ENCODE data around the gene NRG3. TPM values are rescaled to one million over a fixed set of nuclear protein-coding genes. Genes with fewer than 3 reads are reported as not detected.

NRG3 gene
- total and polyA plus RNA-seq, 5 donors from 2014 or later, result not detected

DNA sequence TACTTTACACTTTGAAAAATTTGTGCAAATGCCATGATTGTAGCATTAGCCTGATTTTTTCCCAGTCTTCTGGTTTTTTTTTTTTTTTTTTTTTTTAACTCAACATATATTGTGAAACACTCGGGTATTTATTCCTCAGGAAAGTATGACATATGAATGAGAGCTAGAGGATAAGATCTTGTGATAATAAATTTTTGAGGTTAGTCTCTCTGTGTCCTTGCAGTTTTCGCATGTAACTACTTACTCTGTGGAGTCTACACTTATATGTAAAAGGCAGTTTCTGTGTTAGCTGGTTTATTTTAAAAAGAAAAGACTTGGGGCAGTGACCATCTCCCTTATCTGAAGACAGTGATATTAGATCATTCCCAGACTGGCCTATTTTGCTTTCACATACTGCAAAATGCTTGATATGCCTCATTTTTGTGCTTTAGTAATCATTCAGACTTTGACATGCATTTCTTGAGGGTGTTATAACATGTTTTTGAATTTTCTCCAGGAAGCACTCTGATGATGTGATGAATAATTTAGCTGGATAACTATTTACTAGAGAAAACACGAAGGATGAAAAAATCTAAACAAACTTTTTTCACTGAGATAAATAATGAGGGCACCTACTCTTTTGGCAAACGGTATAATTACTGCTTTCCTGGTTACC lies 371.0 kb downstream of the NRG3 start:
- Mint-ChIP-seq H3K4me3 (no peak overlapping the region), H3K27me3 (no peaks in the 10 kb centered on the region), H3K36me3 (no peaks in the 10 kb centered on the region), H3K9me3 (peaks cover 0 to 18% (median 4%) of the 10 kb centered on the region in 7 donors), H3K4me1 (no peaks in the 10 kb centered on the region), H3K27ac (peak overlapping the region in 1 of 3 donors; percentile 35)
- H3K9me3 ChIP-seq (ENCODE audit: control insufficient read depth in 2 of 2, low read length in 2 of 2), result peaks cover 0 to 5% of the 10 kb centered on the region in 2 experiments
- ATAC-seq (ENCODE audit: low read depth in 2 of 2), result no peak
- H3K4me1 ChIP-seq (ENCODE audit: control insufficient read depth, insufficient read depth, low read length, poor library complexity, severe bottlenecking), result no peaks in the 10 kb centered on the region
- H3K27me3 ChIP-seq (ENCODE audit: control insufficient read depth, insufficient read depth, low read length), result no peaks in the 10 kb centered on the region
- H3K27ac ChIP-seq (ENCODE audit: insufficient read depth, low read length, poor library complexity, severe bottlenecking), result no peak overlapping the region
- H3K4me3 ChIP-seq (ENCODE audit: low read depth, low read length), result no peak overlapping the region
- DNase-seq, result no peak
- no peaks in the 10 kb centered on the region for H3K36me3 ChIP-seq (ENCODE audit: control insufficient read depth, insufficient read depth, low read length)

DNA sequence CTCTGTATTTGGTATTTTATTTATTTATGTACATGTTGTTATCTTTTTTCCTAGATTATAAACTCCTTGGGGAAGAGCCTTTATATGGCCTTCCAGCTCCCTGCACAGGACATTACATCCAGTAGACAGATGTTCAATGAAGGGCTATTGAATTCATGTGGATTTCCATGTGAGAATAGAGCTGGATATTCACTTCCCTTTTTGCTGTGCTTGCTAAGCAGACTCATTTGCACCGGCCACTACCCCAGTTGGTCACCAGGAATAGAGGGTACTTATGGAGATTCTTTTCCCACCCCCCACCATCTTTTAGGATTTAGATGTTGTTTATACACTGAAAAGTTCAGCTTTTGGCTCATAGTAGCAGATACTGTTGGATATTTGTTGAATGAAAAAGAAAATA lies 374.1 kb downstream of the NRG3 start:
- ATAC-seq (ENCODE audit: low read depth in 2 of 2) (no peak), DNase-seq (no peak)
- no peak overlapping the region for H3K4me3 Mint-ChIP-seq
- Histone ChIP-seq H3K9me3 (ENCODE audit: control insufficient read depth in 2 of 2, low read length in 2 of 2) (peaks cover 0 to 6% of the 10 kb centered on the region in 2 experiments), H3K27ac (ENCODE audit: insufficient read depth, low read length, poor library complexity, severe bottlenecking) (no peak overlapping the region), H3K4me3 (ENCODE audit: low read depth, low read length) (no peak overlapping the region), H3K36me3 (ENCODE audit: control insufficient read depth, insufficient read depth, low read length) (no peaks in the 10 kb centered on the region), H3K4me1 (ENCODE audit: control insufficient read depth, insufficient read depth, low read length, poor library complexity, severe bottlenecking) (no peaks in the 10 kb centered on the region), H3K27me3 (ENCODE audit: control insufficient read depth, insufficient read depth, low read length) (no peaks in the 10 kb centered on the region)
- H3K27me3 Mint-ChIP-seq, result no peaks in the 10 kb centered on the region
- no peaks in the 10 kb centered on the region for H3K36me3 Mint-ChIP-seq
- H3K4me1 Mint-ChIP-seq, result no peaks in the 10 kb centered on the region
- no peak overlapping the region for H3K27ac Mint-ChIP-seq
- H3K9me3 Mint-ChIP-seq, result peaks cover 0 to 15% (median 10%) of the 10 kb centered on the region in 7 donors

DNA sequence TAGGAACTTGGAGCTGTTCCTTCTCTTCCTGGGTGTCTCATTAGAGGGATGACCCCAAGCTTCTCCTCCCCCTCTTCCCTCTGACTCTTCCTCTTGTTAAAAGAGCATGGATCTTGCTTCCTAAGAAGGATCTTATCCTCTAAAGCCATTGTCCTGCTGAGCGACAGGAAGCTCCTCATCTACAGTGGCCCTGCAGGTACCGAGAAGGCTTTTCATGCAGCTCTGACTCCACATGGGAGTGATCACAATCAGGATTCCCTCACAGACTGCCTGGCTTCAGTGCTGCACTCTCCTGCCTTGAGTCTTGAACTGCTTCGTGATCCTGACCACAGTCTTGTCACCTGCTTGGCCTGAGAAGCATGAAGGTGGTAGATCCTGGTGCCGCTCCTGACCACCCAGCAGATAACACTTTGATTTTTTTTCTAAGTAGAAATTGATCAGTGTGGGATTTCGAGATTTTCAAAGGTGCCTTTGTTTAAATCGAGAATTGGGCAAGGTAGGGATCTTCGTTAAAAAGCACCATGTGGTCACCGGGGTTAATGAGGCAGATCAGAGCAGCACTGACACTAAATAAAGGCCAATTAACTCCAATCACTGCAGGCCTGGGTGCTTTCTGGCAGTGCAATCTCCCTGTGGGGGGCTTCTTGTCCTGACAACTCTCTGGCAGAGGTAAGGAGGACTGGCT lies 376.4 kb downstream of the NRG3 start:
- DNase-seq (no peak), ATAC-seq (ENCODE audit: low read depth in 2 of 2) (no peak)
- Mint-ChIP-seq H3K27me3 (no peaks in the 10 kb centered on the region), H3K27ac (no peak overlapping the region), H3K4me1 (no peaks in the 10 kb centered on the region), H3K4me3 (no peak overlapping the region), H3K9me3 (peaks cover 2 to 22% (median 10%) of the 10 kb centered on the region in 7 donors), H3K36me3 (no peaks in the 10 kb centered on the region)
- peaks cover 0 to 6% of the 10 kb centered on the region in 2 experiments for H3K9me3 ChIP-seq (ENCODE audit: control insufficient read depth in 2 of 2, low read length in 2 of 2)
- H3K27me3 ChIP-seq (ENCODE audit: control insufficient read depth, insufficient read depth, low read length), result no peaks in the 10 kb centered on the region
- H3K27ac ChIP-seq (ENCODE audit: insufficient read depth, low read length, poor library complexity, severe bottlenecking), result no peak overlapping the region
- no peaks in the 10 kb centered on the region for H3K4me1 ChIP-seq (ENCODE audit: control insufficient read depth, insufficient read depth, low read length, poor library complexity, severe bottlenecking)
- H3K4me3 ChIP-seq (ENCODE audit: low read depth, low read length), result no peak overlapping the region
- H3K36me3 ChIP-seq (ENCODE audit: control insufficient read depth, insufficient read depth, low read length), result no peaks in the 10 kb centered on the region

DNA sequence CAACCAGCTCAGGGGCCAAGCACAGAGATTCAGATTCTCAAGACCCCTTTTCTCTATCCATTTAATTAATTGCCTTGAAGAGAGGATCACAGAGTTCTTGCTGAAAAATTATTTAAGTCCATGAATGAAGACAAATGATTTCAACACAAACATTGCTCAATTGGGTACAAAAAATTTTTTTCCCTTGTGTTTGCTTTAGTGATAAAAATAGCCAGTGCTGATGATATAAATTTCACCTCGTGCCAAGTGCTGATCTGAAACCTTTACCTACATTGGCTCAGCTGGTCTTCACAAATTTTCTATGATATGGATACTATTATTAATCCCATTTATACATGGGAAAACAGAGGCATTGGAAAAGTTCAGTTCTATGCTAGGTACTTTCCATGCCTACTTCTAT lies 377.1 kb downstream of the NRG3 start:
- DNase-seq, result no peak
- Mint-ChIP-seq H3K36me3 (no peaks in the 10 kb centered on the region), H3K27ac (no peak overlapping the region), H3K4me1 (no peaks in the 10 kb centered on the region), H3K27me3 (no peaks in the 10 kb centered on the region), H3K9me3 (peaks cover 2 to 21% (median 10%) of the 10 kb centered on the region in 7 donors), H3K4me3 (no peak overlapping the region)
- no peaks in the 10 kb centered on the region for H3K27me3 ChIP-seq (ENCODE audit: control insufficient read depth, insufficient read depth, low read length)
- H3K9me3 ChIP-seq (ENCODE audit: control insufficient read depth in 2 of 2, low read length in 2 of 2), result peaks cover 0 to 6% of the 10 kb centered on the region in 2 experiments
- H3K4me1 ChIP-seq (ENCODE audit: control insufficient read depth, insufficient read depth, low read length, poor library complexity, severe bottlenecking), result no peaks in the 10 kb centered on the region
- no peaks in the 10 kb centered on the region for H3K36me3 ChIP-seq (ENCODE audit: control insufficient read depth, insufficient read depth, low read length)
- ATAC-seq (ENCODE audit: low read depth in 2 of 2), result no peak
- no peak overlapping the region for H3K4me3 ChIP-seq (ENCODE audit: low read depth, low read length)
- H3K27ac ChIP-seq (ENCODE audit: insufficient read depth, low read length, poor library complexity, severe bottlenecking), result no peak overlapping the region

DNA sequence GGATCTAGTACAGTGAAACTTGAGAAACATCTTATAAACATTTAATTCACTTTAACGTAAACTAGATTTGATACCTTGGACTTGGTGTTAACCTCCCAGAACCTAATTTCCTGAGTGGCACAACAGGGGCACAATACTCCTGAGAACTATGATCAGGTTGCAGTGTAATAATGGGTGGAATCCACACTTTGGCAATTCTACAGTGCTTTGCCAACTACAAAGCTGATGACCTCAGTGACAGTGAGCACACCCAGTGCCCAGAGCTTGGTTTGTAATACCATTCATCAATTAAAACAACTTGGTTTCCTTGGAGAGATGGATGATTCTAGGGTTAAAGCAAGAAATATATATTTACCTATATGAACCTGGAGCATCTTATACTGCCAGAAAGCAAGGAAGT lies 379.2 kb downstream of the NRG3 start:
- H3K36me3 ChIP-seq (ENCODE audit: control insufficient read depth, insufficient read depth, low read length), result no peaks in the 10 kb centered on the region
- peaks cover 0 to 6% of the 10 kb centered on the region in 2 experiments for H3K9me3 ChIP-seq (ENCODE audit: control insufficient read depth in 2 of 2, low read length in 2 of 2)
- Mint-ChIP-seq H3K9me3 (peaks cover 2 to 21% (median 10%) of the 10 kb centered on the region in 7 donors), H3K36me3 (no peaks in the 10 kb centered on the region), H3K27ac (no peak overlapping the region), H3K27me3 (no peaks in the 10 kb centered on the region), H3K4me3 (no peak overlapping the region), H3K4me1 (no peaks in the 10 kb centered on the region)
- no peaks in the 10 kb centered on the region for H3K27me3 ChIP-seq (ENCODE audit: control insufficient read depth, insufficient read depth, low read length)
- DNase-seq, result no peak
- H3K4me1 ChIP-seq (ENCODE audit: control insufficient read depth, insufficient read depth, low read length, poor library complexity, severe bottlenecking), result no peaks in the 10 kb centered on the region
- no peak overlapping the region for H3K4me3 ChIP-seq (ENCODE audit: low read depth, low read length)
- no peak for ATAC-seq (ENCODE audit: low read depth in 2 of 2)
- H3K27ac ChIP-seq (ENCODE audit: insufficient read depth, low read length, poor library complexity, severe bottlenecking), result no peak overlapping the region

DNA sequence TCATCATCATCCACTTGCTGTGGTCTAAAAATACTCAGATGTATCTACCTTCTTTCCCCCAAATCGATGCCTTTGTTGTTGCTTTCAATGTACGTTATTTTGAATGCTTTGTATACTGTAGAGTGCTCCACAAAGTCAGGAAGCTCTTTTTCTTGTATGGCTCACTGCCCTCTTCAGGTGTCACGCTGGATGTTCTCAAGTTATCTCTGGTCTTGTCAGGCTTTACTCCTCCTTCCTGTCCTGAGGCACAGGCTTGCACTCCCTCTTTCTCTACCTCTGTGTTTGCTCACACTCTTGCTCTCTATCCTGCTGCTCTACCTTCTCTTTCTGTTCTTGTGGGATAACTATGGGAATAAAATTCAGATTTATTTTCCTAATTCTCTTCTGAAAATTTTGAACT lies 381.3 kb downstream of the NRG3 start:
- no peak overlapping the region for H3K4me3 Mint-ChIP-seq

DNA sequence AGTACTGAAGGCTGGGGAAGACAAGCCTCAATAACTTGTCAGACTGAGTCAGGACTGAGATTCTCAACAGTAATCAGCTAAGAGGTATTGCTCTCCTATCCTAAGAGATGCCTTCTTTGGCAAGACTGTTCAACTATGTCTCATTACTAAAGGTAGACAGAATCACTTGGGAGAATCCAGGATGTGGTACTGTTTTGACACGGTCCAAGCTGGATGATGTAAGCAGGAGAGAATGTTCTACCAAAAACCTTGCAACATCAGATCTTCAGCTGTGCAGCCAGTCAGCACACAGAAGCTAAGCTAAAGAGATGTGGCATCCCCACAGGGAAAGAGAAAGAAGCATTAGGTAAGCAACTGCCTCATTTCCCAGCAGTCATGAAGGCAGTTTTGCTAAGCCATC lies 391.4 kb downstream of the NRG3 start:
- Histone ChIP-seq H3K4me3 (ENCODE audit: low read depth, low read length) (no peak overlapping the region), H3K27me3 (ENCODE audit: control insufficient read depth, insufficient read depth, low read length) (no peaks in the 10 kb centered on the region), H3K4me1 (ENCODE audit: control insufficient read depth, insufficient read depth, low read length, poor library complexity, severe bottlenecking) (no peaks in the 10 kb centered on the region), H3K9me3 (ENCODE audit: control insufficient read depth in 2 of 2, low read length in 2 of 2) (peaks cover 0 to 4% of the 10 kb centered on the region in 2 experiments), H3K36me3 (ENCODE audit: control insufficient read depth, insufficient read depth, low read length) (no peaks in the 10 kb centered on the region), H3K27ac (ENCODE audit: insufficient read depth, low read length, poor library complexity, severe bottlenecking) (no peak overlapping the region)
- Mint-ChIP-seq H3K27ac (no peak overlapping the region), H3K9me3 (peaks cover 2 to 25% (median 5%) of the 10 kb centered on the region in 7 donors), H3K4me3 (no peak overlapping the region), H3K36me3 (no peaks in the 10 kb centered on the region), H3K27me3 (no peaks in the 10 kb centered on the region), H3K4me1 (no peaks in the 10 kb centered on the region)
- DNase-seq, result no peak
- no peak for ATAC-seq (ENCODE audit: low read depth in 2 of 2)

More for the DNA sequence above, 381.3 kb downstream of the NRG3 start:
- no peaks in the 10 kb centered on the region for H3K36me3 Mint-ChIP-seq
- no peaks in the 10 kb centered on the region for H3K27me3 ChIP-seq (ENCODE audit: control insufficient read depth, insufficient read depth, low read length)
- no peaks in the 10 kb centered on the region for H3K9me3 ChIP-seq (ENCODE audit: control insufficient read depth in 2 of 2, low read length in 2 of 2)
- H3K27ac Mint-ChIP-seq, result no peak overlapping the region
- H3K27ac ChIP-seq (ENCODE audit: insufficient read depth, low read length, poor library complexity, severe bottlenecking), result no peak overlapping the region
- H3K4me3 ChIP-seq (ENCODE audit: low read depth, low read length), result no peak overlapping the region
- H3K27me3 Mint-ChIP-seq, result no peaks in the 10 kb centered on the region
- no peak for DNase-seq
- no peaks in the 10 kb centered on the region for H3K36me3 ChIP-seq (ENCODE audit: control insufficient read depth, insufficient read depth, low read length)
- no peak for ATAC-seq (ENCODE audit: low read depth in 2 of 2)
- no peaks in the 10 kb centered on the region for H3K4me1 ChIP-seq (ENCODE audit: control insufficient read depth, insufficient read depth, low read length, poor library complexity, severe bottlenecking)
- no peaks in the 10 kb centered on the region for H3K4me1 Mint-ChIP-seq
- H3K9me3 Mint-ChIP-seq, result peaks cover 2 to 17% (median 9%) of the 10 kb centered on the region in 7 donors

DNA sequence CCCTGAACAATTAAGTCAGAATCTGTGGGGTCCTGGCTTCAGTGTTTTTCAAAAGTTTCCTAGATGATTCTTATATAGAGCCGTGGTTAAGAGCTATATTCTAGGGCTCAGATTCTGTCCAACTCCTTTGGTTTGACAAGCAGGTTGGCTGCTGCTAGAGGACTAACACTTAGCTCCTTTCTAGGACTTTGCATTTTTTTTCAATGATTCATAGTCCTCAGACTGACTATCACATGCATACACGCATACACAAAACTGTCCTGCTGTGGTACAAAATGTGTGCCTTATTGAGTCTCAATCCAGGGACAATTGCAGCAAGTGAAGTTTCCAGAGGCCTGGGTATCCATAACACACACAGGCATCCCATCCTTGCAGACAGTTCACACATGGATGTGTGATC lies 392.0 kb downstream of the NRG3 start:
- no peaks in the 10 kb centered on the region for H3K36me3 Mint-ChIP-seq
- no peak for ATAC-seq (ENCODE audit: low read depth in 2 of 2)
- H3K27ac Mint-ChIP-seq, result no peak overlapping the region

More for the DNA sequence above, 392.0 kb downstream of the NRG3 start:
- peaks cover 0 to 4% of the 10 kb centered on the region in 2 experiments for H3K9me3 ChIP-seq (ENCODE audit: control insufficient read depth in 2 of 2, low read length in 2 of 2)
- H3K27me3 Mint-ChIP-seq, result no peaks in the 10 kb centered on the region
- H3K27ac ChIP-seq (ENCODE audit: insufficient read depth, low read length, poor library complexity, severe bottlenecking), result no peak overlapping the region
- H3K27me3 ChIP-seq (ENCODE audit: control insufficient read depth, insufficient read depth, low read length), result no peaks in the 10 kb centered on the region
- no peaks in the 10 kb centered on the region for H3K4me1 Mint-ChIP-seq
- H3K4me3 Mint-ChIP-seq, result no peak overlapping the region
- no peak overlapping the region for H3K4me3 ChIP-seq (ENCODE audit: low read depth, low read length)
- no peak for DNase-seq
- no peaks in the 10 kb centered on the region for H3K4me1 ChIP-seq (ENCODE audit: control insufficient read depth, insufficient read depth, low read length, poor library complexity, severe bottlenecking)
- peaks cover 2 to 21% (median 5%) of the 10 kb centered on the region in 7 donors for H3K9me3 Mint-ChIP-seq
- H3K36me3 ChIP-seq (ENCODE audit: control insufficient read depth, insufficient read depth, low read length), result no peaks in the 10 kb centered on the region
